Measurements from ENCODE around the gene SERHL2.
"Not testable (repeated sequence)": the region's sequence is repeated elsewhere in the genome, so short reads cannot be mapped to it uniquely, and the experiment has no call there.

Gene SERHL2

DNA sequence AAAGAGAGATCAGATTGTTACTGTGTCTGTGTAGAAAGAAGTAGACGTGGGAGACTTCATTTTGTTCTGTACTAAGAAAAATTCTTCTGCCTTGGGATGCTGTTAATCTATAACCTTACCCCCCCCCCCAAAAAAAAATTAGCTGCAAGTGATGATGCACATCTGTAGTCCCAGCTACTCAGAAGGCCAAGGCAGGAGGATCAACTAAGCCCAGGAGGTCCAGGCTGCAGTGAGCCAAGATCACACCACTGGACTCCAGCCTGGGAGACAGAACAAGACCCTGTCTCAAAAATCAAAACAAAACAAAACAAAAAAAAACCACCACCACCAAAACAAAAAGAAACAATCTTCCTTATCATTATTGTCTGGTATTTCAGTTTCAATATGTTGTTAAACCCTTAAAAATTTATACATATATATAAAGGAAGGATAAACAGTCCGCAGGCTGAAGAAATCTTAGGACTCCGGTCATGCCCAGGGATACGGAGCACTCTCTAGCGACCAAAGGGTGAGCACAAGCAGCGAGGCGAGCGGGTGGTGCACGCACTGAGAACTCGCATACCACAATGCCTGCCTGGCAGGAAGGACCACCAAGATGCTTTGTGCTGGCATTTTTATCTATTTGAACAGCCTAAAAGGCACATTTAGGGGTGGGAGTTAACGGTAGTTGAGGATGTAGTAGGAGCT is 54.5 kb downstream of the SERHL2 start:
- DNase-seq (ENCODE audit: low read depth): no peak

DNA sequence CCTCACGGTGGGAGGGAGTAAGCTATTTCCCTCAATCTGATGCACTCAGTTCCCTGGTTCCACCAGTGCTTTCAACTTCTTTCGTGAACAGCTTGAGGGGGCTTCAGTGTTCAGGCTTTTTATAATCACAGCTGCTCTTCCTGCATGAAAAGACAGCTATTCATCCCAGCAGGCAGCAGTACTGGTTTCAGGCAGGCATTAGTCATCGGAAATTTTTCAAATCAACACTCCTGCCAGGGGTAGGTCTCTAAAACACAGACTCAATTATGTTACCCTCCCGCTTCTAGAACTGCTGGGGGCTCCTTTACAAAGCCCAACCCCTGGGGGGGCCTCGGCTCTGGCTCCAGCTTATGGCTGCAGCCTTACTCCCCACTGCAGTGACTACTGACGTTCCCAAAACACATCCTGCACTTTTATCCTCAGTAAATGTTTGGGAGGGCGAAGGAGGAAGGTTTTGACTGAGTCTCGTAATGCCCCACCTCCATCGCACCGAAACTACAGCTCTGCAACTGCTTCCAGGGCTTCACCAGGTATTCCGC is 55.1 kb downstream of the SERHL2 start:
- DNase-seq (ENCODE audit: low read depth): no peak

DNA sequence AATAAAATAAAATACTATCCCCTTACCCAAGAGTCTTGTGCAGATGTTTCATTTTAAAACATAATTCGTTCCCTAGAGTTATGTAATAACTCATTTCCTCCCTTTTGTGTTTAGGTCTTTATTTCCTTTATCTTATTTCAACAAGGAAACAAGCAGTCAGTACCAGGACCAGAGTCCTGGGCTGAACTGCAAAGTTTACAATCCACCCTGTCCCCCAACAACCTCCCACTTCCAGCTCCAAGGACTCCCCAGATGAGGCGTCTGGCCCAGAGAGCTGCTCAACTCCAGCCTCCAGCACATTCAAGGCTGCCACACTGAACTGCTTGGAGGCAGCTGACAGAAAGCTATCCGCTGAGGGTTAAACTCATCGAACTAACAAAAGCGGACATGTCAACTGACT is 56.4 kb downstream of the SERHL2 start:
- no peak for DNase-seq (ENCODE audit: low read depth)

DNA sequence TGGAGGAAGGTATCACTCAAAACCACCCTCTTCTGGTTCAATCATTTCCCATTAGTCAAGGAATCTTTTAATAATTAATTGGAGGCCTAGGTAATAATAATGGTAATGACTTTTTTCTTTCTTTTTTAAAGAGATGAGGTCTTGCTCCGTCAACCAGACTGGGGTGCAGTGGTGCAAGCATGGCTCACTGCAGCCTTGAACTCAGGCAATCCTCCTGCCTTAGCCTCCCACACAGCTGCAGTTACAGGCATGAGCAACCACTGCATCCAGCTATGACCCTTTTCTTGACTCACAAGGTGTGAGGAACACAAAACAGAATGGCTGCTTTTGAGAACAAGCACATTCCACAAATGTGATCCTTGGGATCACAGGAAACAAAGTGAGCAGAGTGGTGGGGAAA is 57.3 kb downstream of the SERHL2 start:
- no peak for DNase-seq (ENCODE audit: low read depth)

DNA sequence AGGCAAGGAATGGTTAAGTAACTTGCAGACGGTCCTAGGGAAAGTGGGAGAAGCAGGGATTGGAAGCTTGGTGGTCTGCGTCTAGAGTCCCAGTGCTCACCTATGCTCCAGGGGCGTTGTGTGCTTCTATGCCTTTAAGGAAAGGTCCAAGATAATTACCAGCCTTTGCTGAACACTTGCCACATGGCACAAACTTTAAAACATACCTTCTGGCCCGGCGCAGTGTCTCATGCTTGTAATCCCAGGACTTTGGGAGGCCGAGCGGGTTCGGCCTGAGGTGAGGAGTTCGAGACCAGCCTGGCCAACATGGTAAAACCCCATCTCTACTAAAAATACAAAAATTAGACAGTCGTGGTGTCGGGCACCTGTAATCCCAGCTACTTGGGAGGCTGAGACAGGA is 58.6 kb downstream of the SERHL2 start:
- DNase-seq (ENCODE audit: low read depth): no peak

DNA sequence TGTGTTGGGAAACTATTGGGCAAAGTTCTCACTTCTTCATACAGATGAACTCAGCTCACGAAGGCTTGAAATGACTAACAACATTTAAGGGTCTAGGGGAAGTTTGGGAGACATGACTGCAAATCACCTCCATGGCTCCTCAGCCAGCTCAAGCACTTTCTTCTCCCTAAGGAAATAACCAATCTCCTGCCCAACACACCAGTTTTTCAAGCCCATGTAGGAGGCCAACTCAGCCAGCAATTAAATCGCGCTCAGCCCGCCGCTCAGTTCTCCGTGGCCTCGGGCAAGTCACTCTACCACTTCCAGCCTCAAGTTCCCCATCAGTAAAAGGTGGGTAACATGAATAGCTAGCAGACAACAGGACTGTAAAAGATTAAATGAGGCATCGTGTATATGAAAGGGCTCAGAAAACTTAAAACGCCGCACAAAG is 60.1 kb downstream of the SERHL2 start:
- DNase-seq (ENCODE audit: low read depth): no peak

DNA sequence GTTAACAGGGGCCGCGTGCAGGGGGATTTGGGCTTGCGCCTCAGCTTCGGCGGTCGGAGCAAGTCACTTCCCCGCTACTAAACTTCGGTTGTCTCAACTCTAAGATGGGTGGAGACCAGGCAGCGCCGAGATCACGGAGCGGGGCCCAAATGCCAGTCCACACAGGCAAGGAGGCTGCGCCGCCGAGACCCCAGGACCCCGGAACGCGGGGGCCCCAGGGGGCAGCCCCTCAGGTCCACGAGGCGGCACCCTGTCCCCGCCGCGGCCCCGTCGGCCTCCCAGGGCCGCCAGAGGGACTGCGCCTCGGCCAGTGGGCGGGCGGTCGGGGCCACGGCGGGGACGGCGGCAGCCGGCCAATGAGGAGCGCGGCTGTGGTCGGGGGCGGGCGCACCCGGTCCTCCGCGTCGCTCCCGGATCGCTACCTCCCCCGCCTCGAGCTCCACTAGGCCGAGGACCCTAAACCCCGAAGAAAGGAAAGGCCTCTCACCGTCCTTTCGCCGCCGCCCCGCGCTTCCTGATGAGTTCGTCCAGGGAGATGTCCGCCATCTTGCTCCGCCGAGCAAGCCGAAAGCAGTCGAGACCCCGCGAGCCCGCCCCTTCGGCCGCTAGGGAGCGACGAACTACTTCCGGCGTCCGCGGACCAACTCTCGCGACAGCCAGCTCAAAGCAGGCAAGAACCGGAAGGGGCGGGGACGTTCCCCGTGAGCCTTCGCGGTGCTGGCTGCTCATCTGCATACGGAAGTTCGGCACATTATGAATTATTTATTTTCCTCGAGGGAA is 60.7 kb downstream of the SERHL2 start, which contains the start of gene POLDIP3:
TSS of gene POLDIP3 (minus strand) at position 572 of the 780 bp plus-strand sequence. CDS start at position 546, 26 bp downstream.
- peak; percentile 74 for DNase-seq (ENCODE audit: low read depth)

DNA sequence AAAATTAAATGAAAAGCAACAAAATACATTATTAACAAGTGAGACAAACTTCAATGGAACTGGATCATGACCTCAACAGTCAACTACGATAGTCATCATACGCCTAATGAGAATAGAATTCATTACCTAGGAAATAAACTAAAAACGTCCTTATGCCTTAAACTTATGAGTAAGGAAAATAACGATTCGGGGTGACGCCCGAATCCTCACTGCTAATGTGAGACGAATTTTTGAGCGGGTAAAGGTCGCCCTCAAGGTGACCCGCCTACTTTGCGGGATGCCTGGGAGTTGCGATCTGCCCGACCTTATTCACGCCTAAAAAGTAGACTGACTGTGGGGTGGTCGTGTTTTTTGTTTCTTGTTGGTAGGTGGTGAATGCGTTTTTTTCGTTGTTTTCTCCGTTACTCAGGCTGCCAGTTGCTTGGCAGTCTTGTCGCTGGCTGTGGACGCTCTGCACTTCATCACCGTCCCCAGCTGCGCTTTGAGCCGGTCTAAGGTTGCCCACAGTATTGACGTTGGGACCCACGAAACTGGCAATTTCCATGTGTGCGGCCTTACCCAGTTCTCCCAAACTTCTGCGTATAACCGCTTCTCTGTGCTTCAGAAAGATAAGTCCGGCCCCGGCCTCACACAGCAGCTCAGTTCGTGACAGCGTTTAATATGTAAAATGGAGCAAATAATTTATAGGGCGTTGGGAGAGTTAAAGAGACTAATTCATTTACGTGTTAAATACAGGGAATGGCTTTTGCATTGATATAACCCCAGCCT is 61.5 kb downstream of the SERHL2 start:
- DNase-seq (ENCODE audit: low read depth): peak; percentile 95

DNA sequence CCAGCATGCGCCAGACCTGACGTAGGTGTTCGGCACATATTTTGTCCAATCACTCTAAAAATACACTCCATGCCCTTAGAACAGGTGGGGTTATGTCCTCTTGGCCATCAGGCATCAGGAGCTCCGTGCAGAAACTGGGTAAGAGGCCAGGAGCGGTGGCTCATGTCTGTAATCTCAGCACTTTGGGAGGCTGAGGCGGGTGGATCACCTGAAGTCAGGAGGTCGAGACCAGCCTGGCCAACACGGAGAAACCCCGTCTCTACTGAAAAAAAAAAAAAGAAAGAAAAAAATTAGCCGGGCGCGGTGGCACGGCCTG is 62.1 kb downstream of the SERHL2 start:
- not testable (repeated sequence) for DNase-seq (ENCODE audit: low read depth)

DNA sequence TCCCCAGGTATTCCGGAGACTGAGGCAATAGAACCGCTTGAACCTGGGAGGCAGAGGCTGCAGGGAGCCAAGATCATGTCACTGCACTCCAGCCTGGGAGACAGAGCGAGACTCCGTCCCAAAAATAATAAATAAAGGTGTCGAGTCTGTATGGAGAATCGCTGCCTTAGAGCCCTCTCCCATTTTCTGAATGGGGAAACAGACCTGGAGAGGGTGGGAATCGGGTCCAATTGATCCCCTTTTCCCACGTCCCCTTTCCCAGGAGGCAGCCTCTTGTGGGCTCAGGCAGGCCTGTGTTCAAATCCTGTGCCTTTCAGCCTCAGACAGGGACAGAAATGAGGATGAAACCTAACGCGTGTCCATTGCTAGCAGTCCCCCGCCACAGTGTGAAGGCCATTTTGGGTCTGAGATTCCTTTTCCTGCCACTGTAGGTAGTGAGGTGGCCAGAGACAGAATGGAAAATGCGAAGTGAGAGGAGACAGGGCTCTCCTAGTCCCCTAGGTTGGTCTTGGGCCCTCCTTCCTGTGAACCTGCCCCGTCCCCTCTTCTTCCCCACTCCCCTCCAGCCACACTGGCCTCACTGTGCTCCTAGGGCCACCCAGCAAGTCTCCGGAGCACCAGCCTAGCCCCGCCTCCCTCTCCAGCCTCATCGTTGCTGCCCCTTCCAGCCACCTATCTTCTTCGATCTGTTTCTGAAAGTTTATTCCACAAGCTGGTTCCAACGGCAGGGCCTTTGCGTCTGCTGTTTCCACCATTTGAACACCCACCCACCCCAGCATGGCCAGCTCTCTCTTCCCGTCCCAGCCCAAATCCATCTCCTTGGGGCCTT is 63.6 kb downstream of the SERHL2 start:
- DNase-seq (ENCODE audit: low read depth): no peak

DNA sequence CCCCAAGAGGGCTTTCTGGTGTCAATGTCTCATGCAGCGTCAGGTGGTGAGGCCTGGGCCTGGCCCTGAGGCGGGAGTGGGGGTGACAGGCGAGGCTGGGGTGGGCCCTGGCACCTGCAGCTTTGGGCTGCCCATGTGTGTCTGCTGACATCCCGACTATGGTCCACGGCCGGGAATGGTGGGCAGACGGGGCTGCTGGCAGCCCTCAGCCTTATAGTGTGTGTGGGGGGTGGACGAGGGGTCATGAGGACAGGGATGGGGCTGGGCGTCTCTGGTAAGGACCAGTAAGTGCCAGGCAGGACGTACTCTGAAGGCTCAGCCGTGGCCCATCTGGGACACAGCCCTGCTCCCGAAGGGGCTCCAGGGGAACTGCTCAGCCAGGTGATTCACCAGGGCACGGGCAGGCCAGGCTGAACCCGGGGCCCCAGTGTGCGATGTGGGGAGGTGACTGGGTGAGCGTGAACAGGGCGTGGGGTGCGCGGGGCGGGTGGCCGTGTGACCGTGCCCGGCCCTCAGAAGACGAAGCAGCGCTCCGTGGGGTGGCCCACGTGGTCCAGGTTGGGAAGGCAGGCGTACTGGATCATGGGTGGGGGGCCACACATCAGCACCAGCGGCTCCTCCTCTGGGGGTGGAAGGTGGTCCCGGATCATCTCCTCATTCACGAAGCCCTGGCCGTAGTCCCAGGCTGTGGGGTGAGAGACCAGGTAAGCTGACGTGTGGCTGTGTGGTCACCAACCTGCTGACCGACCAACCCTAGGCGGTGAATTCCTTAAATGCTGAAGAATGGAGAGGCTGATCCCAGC is 65.7 kb downstream of the SERHL2 start:
- no peak for DNase-seq (ENCODE audit: low read depth)

DNA sequence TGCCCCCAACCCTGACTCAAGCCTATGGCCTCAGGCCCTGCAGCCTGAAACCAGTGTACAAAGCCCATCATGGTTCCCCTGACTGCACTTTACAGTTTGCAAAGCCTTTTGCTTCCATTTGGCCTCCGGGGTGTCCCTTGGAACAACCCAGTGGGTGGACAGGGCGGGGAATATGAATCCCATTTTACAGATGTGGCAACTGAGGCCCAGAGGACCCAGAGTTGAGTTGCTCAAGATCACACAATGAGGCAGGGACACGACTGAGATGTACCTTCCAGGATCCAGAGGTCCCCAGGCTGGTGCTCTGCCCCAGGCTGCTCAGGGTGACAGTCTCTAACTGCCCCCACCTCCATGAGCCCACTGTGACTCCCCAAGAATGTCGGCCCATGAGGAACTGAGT is 66.3 kb downstream of the SERHL2 start:
- DNase-seq (ENCODE audit: low read depth): no peak

DNA sequence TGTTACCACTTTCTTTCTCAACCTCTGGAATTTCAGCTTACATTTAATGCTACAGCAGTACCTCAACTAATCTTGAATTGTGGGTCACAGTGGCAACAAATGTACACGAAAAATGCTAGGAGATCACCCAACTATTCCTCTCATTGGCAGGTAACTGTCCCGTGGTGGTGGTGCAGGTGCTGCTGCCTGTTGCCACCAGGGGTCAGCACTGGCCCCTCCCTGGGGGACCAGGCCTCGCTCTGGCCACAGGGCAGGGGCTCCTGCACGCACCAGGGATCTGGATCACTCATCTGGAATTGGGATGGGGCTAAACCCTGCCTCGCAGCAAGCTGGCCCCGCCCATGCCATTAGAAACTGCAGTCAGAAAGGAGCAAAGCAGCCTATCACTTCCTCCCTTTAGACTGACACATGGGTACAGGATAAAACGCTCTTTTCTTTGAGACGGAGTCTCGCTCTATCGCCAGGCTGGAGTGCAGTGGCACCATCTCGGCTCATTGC is 67.8 kb downstream of the SERHL2 start:
- no peak for DNase-seq (ENCODE audit: low read depth)

DNA sequence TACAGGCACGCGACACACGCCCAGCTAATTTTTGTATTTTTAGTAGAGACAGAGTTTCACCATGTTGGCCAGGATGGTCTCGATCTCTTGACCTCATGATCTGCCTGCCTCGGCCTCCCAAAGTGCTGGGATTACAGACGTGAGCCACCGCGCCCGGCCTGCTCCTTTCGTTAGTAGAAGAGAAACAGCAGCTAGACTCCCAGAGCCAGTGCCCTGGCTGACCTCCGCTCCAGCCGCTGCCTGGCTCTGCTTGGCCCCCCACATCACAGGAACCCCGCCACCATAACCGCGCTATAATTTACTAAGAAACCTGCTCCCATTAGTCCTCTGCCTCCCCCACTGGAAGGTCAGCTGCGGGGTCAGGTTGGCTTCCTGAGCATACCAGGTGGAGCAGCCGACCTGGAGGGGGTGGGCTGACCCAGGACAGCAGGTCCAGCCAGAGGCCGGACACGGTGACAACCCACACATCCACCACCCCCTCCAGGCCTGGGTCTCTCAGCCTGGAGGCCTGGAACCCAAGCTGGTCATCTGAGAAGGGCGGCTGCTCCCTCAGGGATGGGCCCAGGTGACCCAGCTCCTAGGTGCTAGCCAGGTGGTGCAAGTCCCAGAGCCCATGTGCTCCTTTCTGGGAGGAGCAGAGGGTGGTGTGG is 68.4 kb downstream of the SERHL2 start:
- no peak for DNase-seq (ENCODE audit: low read depth)

DNA sequence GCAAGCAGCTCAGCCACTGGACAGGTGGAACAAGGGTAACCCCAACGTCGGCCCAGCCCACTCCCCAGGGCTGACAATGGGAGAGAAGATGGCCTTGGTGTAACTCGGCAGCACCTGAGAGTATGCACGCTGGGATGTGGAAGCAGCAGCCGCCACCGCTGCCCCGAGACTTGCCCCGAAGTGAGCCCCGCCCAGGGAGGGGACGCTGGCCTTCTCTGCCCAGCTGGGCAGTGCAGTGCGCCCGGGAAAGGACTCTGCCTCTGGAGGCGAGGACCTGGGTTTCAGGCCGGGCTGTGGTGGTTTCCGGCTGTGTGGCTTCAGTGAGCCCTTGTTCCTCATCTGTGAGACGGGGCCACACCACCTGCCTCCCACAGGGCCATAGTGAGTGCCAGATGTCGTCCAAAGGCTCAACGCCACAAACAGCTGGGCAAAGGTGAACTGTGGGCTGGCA is 69.6 kb downstream of the SERHL2 start:
- no peak for DNase-seq (ENCODE audit: low read depth)

All from GM04503 (cell line).